Measurements from ENCODE around the gene MSL1. TPM values are rescaled to one million over a fixed set of nuclear protein-coding genes. Genes with fewer than 3 reads are reported as not detected.

MSL1 gene
- total and polyA plus RNA-seq, 2 of the 13 experiments (the other 11 are each of a cell fraction or from before 2014, with no cell fraction given), result 63.8 to 88.5 TPM

DNA sequence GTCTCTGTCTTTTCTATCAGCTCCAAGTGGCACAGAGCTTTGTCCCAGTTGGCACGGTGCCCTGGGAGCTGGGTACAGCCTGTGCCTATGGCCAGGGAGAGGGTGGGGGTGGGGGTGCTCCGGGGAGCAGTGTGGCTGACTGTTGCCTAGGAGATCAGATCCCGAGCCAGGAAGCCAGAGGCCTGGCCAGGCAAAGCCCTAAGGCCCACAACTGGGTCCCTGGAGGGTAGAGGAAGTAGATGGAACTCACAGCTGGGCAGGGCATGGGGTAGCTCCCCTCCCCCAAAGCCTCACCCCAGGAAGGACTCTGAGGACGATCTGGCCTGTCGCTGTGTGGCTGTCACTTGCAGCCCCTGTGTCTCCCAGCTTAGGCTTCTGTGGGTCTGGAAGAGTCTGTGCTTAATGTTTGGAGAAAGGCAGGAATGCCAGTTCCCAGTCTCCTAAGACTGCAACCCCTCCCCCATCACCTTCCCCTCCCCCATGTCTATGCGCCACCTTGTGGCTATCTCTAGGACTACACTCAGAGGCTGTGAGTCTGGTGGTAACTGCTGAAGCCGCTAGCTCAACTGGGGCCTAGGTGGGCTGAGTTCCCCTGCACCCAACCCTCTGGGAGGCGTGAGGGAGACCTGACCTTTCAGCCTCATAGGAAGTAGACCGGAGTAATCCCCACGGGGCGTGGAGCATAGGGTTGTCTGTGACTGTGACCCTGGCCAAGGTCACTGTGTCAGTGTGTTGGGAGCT lies 46.4 kb upstream of the MSL1 start (continued):
- no peak for TF ChIP-seq MLXIP (CRISPR knock-in tag; IDR thresholded peaks at IDR 0.05; ENCODE audit: borderline replicate concordance)
- peak; percentile 89; the same call in 1 of the 2 replicates for TF ChIP-seq MTA1 (CRISPR knock-in tag; IDR thresholded peaks at IDR 0.05; ENCODE audit: borderline replicate concordance)
- no peak for TF ChIP-seq ZFP36L1 (CRISPR knock-in tag; IDR thresholded peaks at IDR 0.05)
- TF ChIP-seq MLLT10 (CRISPR knock-in tag; IDR thresholded peaks at IDR 0.05), result no peak
- TF ChIP-seq CERS6 (CRISPR knock-in tag; IDR thresholded peaks at IDR 0.05), result no peak
- no peak for TF ChIP-seq HES4 (CRISPR knock-in tag; IDR thresholded peaks at IDR 0.05; ENCODE audit: borderline replicate concordance)
- peak; percentile 45; the same call in 1 of the 2 replicates for TF ChIP-seq AKAP8 (CRISPR knock-in tag; IDR thresholded peaks at IDR 0.05)
- TF ChIP-seq DR1 (CRISPR knock-in tag; IDR thresholded peaks at IDR 0.05), result no peak
- no peak for TF ChIP-seq GTF3A (CRISPR knock-in tag; conservative IDR thresholded peaks at IDR 0.05)
- TF ChIP-seq ZNF34 (CRISPR knock-in tag; IDR thresholded peaks at IDR 0.05; ENCODE audit: borderline replicate concordance), result no peak
- no peak for TF ChIP-seq KLF11 (CRISPR knock-in tag; IDR thresholded peaks at IDR 0.05)
- TF ChIP-seq SP1 (IDR thresholded peaks at IDR 0.05), result no peak
- TF ChIP-seq SP1 (CRISPR knock-in tag; IDR thresholded peaks at IDR 0.05), result no peak
- no peak for TF ChIP-seq HBP1 (CRISPR knock-in tag; IDR thresholded peaks at IDR 0.05; ENCODE audit: low read depth)
- TF ChIP-seq ZC3H13 (CRISPR knock-in tag; IDR thresholded peaks at IDR 0.05), result no peak; the same call in 1 of the 2 replicates
- TF ChIP-seq KAT8 (CRISPR knock-in tag; IDR thresholded peaks at IDR 0.05), result peak; percentile 47; the same call in 1 of the 2 replicates
- TF ChIP-seq NCOA5 (CRISPR knock-in tag; IDR thresholded peaks at IDR 0.05), result no peak
- TF ChIP-seq ZNF30 (CRISPR knock-in tag; IDR thresholded peaks at IDR 0.05), result no peak
- TF ChIP-seq, protein P1, sequence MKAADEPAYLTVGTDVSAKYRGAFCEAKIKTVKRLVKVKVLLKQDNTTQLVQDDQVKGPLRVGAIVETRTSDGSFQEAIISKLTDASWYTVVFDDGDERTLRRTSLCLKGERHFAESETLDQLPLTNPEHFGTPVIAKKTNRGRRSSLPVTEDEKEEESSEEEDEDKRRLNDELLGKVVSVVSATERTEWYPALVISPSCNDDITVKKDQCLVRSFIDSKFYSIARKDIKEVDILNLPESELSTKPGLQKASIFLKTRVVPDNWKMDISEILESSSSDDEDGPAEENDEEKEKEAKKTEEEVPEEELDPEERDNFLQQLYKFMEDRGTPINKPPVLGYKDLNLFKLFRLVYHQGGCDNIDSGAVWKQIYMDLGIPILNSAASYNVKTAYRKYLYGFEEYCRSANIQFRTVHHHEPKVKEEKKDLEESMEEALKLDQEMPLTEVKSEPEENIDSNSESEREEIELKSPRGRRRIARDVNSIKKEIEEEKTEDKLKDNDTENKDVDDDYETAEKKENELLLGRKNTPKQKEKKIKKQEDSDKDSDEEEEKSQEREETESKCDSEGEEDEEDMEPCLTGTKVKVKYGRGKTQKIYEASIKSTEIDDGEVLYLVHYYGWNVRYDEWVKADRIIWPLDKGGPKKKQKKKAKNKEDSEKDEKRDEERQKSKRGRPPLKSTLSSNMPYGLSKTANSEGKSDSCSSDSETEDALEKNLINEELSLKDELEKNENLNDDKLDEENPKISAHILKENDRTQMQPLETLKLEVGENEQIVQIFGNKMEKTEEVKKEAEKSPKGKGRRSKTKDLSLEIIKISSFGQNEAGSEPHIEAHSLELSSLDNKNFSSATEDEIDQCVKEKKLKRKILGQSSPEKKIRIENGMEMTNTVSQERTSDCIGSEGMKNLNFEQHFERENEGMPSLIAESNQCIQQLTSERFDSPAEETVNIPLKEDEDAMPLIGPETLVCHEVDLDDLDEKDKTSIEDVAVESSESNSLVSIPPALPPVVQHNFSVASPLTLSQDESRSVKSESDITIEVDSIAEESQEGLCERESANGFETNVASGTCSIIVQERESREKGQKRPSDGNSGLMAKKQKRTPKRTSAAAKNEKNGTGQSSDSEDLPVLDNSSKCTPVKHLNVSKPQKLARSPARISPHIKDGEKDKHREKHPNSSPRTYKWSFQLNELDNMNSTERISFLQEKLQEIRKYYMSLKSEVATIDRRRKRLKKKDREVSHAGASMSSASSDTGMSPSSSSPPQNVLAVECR (CRISPR knock-in tag; IDR thresholded peaks at IDR 0.05; ENCODE audit: borderline replicate concordance), result peak; percentile 77; the same call in 1 of the 2 replicates
- TF ChIP-seq AGO2 (optimal IDR thresholded peaks at IDR 0.05; ENCODE audit: low read depth, low read length), result no peak
- no peak for TF ChIP-seq ZFYVE20 (CRISPR knock-in tag; IDR thresholded peaks at IDR 0.05; ENCODE audit: borderline replicate concordance, low read depth)
